GM21825 (cell line): Measurements from ENCODE around the gene SRD5A1.

Experiments
- ATAC-seq: cut with Tn5 transposase; IDR thresholded peaks from one replicate; pipeline ENCODE4 v1.9.1; 2021; ENCODE audit warnings: mild to moderate bottlenecking, moderate library complexity; ENCODE audit not compliant: unreplicated experiment

SRD5A1 gene

GRCh38 chr5:6723816-6724300 lies 90.6 kb downstream of the SRD5A1 start:
- ATAC-seq = no peak
